CD4-positive, alpha-beta T cell treated with Interleukin-4 for 4 hours (primary cell): Measurements from ENCODE around the gene SVBP.

Experiments used
- DNase-seq: peaks from one replicate; pipeline ENCODE4 v3.0.0-alpha.2; 2020

SVBP gene

GRCh38 chr1:42759114-42759513 is 58.1 kb downstream of the SVBP start:
- no peak for DNase-seq

- no peak for DNase-seq
Observed at GRCh38 chr1:42758641-42759040, 58.6 kb downstream of the SVBP start.

- DNase-seq: no peak
Observed at GRCh38 chr1:42757892-42758275, 59.3 kb downstream of the SVBP start.
